Parathyroid adenoma (tissue), 2 donors: Measurements from ENCODE around the gene SSRP1.

Experiments
- H2AFZ ChIP-seq: fragments of 300-600 bp; sonication (generic); one replicate; pipeline ENCODE4 v1.7.0; 2017; ENCODE audit warnings: antibody characterized with exemption, mild to moderate bottlenecking
- H3K27ac ChIP-seq: fragments of 300-600 bp; sonication (generic); one replicate; pipeline ENCODE4 v1.7.0; 2017
- H3K27me3 ChIP-seq: fragments of 300-600 bp; sonication (generic); one replicate; pipeline ENCODE4 v1.7.0; 2017; ENCODE audit warnings: low read length; ENCODE audit not compliant: control insufficient read depth, insufficient read depth
- H3K36me3 ChIP-seq: fragments of 300-600 bp; sonication (generic); one replicate; pipeline ENCODE4 v1.7.0; 2017; ENCODE audit warnings: low read length; ENCODE audit not compliant: control insufficient read depth, insufficient read depth
- H3K4me1 ChIP-seq: fragments of 300-600 bp; sonication (generic); one replicate; pipeline ENCODE4 v1.7.0; 2017; ENCODE audit warnings: control low read depth
- H3K4me2 ChIP-seq: fragments of 300-600 bp; sonication (generic); one replicate; pipeline ENCODE4 v1.7.0; 2017; ENCODE audit warnings: low read length
- H3K4me3 ChIP-seq: fragments of 300-600 bp; sonication (generic); one replicate; pipeline ENCODE4 v1.7.0; 2017; ENCODE audit warnings: low read depth, low read length
- H3K79me2 ChIP-seq: fragments of 300-600 bp; sonication (generic); one replicate; pipeline ENCODE4 v1.7.0; 2017; ENCODE audit warnings: control low read depth
- H3K9ac ChIP-seq: fragments of 300-600 bp; sonication (generic); one replicate; pipeline ENCODE4 v1.7.0; 2017; ENCODE audit warnings: mild to moderate bottlenecking
- H3K9me3 ChIP-seq: fragments of 300-600 bp; sonication (generic); one replicate; pipeline ENCODE4 v1.7.0; 2017; ENCODE audit warnings: low read length; ENCODE audit not compliant: control insufficient read depth
- TF ChIP-seq, protein P1 (sequence below): fragments of 300-600 bp; sonication (generic); IDR thresholded peaks from one replicate; pipeline ENCODE4 v1.7.0; 2017; ENCODE audit warnings: antibody characterized with exemption, mild to moderate bottlenecking
- donor health status: primary hyperparathyroidism.

SSRP1 gene

DNA sequence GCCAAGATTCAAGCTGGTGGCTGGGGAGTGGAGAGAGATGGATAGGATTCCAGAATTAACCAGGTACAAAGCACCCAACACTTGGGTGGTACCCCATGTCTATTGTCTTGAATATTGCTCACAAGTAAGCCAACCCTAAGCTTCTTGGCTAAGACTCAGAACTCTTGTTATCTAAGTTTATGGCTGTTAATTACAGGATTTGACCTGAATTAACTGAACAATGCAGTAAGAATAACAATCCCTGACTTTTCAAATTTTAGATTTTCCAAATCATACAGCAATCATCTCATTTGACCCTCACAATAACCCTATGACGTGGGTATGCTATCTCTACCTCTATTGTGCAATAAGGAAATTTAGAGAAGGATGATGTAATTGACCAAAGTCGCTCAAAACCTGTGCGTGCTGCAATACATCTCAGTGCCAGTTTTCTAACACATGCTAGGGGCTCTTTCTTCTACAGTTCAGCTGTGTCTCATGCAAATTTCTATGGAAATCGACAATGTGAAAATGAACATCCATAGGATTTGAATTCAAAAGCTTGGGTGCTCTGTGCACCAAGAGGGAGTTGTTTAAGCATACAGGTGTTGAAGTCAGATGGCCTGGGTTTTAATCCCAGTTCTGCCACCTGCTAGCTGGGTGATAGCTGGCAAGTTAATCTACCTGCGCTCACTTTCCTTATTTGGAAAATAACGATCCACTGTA is 58.6 kb downstream of the SSRP1 start:
- Histone ChIP-seq H3K79me2 (no peaks in the 10 kb centered on the region), H3K27ac (peak overlapping the region; percentile 68), H3K4me1 (peaks cover 10% of the 10 kb centered on the region), H2AFZ (peak overlapping the region; percentile 75), H3K27me3 (no peaks in the 10 kb centered on the region), H3K9ac (no peak overlapping the region), H3K4me3 (no peak overlapping the region), H3K4me2 (no peak overlapping the region), H3K9me3 (no peaks in the 10 kb centered on the region), H3K36me3 (no peaks in the 10 kb centered on the region)
- TF ChIP-seq, protein P1, sequence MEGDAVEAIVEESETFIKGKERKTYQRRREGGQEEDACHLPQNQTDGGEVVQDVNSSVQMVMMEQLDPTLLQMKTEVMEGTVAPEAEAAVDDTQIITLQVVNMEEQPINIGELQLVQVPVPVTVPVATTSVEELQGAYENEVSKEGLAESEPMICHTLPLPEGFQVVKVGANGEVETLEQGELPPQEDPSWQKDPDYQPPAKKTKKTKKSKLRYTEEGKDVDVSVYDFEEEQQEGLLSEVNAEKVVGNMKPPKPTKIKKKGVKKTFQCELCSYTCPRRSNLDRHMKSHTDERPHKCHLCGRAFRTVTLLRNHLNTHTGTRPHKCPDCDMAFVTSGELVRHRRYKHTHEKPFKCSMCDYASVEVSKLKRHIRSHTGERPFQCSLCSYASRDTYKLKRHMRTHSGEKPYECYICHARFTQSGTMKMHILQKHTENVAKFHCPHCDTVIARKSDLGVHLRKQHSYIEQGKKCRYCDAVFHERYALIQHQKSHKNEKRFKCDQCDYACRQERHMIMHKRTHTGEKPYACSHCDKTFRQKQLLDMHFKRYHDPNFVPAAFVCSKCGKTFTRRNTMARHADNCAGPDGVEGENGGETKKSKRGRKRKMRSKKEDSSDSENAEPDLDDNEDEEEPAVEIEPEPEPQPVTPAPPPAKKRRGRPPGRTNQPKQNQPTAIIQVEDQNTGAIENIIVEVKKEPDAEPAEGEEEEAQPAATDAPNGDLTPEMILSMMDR, result no peak

DNA sequence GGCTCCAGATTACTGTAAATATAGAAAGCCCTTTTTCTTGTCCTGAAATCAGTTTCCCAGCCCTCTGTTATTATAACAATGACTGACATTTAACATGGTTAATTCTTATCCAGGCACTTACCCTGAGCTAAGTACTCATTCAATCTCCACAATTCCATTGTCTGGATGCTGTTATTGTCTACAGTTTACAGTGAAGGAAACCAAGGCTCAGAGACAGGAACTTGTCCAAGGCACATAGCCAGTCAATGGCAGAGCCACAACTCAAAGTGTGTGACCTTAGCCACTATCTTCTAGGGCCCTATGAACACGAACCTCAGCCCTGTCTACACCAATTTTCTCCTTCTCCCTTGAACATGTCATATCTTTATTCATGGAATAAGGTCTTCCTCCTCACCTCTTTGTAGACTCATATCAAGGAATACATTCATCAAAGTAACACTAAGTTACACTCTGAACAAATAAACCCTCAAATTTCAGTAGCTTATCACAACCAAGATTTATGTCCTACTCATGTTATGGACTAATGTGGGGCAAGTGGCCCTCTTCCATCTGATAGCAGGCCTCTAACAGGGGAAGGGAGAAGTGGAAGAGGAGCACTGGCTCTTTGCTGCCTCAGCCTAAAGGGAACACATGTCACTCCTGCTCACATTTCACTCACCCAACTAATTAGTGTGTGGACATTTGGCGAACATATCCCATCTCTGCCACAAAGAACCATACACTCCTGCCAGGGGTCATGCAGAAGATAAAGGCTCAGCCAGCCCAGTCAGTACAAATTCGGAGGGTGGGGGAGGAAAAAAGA is 59.3 kb downstream of the SSRP1 start:
- H3K27ac ChIP-seq, result peak overlapping the region; percentile 53
- no peak overlapping the region for H3K4me3 ChIP-seq
- no peaks in the 10 kb centered on the region for H3K36me3 ChIP-seq
- H3K9me3 ChIP-seq, result no peaks in the 10 kb centered on the region
- no peak overlapping the region for H3K4me2 ChIP-seq
- H3K27me3 ChIP-seq, result no peaks in the 10 kb centered on the region
- no peak overlapping the region for H2AFZ ChIP-seq
- TF ChIP-seq, protein P1, result no peak
- no peak overlapping the region for H3K9ac ChIP-seq
- peaks cover 10% of the 10 kb centered on the region for H3K4me1 ChIP-seq
- H3K79me2 ChIP-seq, result no peaks in the 10 kb centered on the region
